GM18868 (cell line): ENCODE results near the gene CELF4.

Source experiments
- ATAC-seq: cut with Tn5 transposase; IDR thresholded peaks from one replicate; pipeline ENCODE4 v1.9.1; 2021; ENCODE audit warnings: mild to moderate bottlenecking, moderate library complexity; ENCODE audit not compliant: unreplicated experiment

Gene CELF4

DNA sequence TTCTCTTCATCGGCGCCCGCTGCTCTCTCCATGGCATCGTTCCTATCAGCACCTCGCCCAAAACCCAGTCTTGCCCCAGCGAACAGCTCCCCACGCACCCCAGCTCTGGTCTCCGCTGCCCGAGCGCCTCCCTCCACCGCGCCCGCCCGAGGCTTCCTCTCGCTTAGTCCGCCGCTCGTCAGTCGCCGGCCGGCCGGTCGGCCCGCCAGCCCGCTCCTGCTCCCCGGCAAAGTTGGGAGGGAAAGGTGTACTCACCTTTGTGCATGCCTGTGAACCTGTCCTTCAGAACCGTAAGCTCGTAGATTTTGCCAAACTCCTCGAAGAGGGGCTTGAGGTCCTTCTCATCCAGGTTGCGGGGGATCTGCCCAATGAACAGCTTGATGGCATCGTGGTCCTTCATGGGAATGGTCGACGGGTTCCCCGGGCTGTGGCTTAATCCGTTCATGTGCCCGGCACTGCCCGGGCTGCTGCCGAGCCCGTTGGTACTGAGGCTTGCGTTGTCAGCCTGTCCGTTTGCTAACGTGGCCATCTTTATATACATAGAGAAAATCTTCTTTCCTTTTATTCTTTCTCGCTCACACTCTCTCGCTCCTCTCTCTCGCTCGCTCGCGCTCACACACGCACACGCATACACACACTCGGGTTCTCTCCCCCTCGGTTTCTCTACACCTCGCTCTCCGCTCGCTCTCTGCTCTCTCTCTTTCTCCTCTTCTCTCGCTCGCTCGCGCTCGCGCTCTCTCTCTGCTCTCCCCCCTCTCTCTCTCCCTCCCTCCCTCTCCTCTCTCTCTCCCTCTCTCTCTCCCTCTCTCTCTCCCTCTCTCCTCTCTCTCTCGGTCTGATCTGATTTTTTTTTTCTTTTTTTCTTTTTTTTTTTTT is at the start of gene CELF4:
Gene CELF4 (minus strand): TSS at position 698 of the 876 bp plus-strand sequence.
- no peak for ATAC-seq

DNA sequence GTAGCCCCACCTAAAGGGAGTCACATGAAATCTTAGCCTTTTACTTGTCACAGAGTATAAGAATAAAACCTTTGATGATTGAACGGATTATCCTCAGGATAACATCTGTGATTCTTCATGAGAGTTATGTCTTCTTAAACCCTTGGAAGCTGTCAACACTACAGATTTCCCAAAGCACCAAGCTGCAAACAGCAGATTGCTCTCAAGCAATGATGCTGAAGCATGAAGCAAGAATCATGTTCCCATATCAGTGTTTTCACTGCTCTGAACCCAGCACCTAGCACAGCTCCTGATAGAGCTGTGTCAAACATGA is 47.6 kb upstream of the CELF4 start:
- ATAC-seq, result no peak

DNA sequence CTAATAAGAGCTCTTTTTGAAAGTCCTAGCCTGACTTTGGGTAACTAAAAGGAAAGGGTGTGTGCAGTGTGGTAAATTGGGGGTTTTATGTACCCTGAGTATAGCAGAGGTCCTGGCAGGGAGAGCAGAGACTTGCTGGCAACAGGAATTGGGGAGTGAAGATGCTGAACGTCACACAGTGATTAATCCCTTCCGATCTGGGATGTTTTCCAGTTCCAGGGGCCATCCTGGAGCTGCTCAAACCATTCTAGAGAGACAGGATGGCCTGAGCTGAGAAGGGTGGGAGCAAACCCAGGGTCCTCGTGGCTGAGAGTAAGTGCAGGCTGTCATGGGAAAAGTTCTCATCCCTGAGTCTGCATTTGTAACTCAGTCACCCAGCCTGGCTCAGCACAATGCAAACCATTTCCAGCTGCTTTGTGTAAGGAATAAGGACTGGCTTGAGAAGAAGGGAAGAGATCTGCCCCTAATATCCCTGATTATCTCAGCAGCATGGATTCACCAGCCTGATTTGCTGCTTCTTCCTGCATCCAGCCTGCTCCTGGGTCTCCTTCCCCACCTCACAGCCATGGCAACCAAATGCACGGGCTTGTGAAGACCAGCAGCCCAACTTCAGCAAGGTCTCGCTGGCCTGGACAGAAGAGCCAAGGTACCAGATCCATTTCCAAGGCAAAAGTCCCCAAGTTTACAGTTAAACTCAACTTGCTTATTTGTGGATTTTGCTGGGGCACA is 47.1 kb upstream of the CELF4 start:
- ATAC-seq, result no peak

DNA sequence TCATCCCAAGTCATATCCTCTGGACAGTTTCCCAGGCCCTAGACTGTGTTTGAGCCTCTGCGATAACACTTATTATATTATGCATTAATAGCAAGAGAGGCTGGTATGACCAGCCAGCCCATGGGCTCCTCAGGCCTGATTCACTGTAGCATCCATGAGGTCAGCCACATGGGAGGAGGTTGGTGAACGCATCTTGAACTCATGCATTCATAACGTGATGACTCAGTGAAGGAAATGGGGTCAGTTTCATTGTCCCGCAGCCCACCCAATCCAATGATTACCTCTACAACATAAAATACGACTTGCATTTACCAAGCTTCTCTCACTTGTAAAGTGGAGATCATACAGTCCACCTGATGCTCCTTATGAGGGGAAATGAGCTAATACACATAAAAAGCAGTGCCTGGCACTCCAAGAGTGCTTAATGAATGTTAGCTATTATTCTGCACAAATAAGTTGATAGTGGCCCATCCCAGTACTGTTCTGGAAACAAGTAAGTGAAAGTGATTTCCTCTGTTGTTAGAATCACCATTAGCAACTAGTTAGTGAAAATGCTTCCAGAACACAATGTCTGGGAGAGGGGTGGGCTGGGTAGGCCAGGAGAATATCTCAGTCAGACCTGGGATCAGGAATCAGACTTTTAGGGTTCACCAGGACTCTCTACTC is 46.1 kb upstream of the CELF4 start:
- no peak for ATAC-seq

DNA sequence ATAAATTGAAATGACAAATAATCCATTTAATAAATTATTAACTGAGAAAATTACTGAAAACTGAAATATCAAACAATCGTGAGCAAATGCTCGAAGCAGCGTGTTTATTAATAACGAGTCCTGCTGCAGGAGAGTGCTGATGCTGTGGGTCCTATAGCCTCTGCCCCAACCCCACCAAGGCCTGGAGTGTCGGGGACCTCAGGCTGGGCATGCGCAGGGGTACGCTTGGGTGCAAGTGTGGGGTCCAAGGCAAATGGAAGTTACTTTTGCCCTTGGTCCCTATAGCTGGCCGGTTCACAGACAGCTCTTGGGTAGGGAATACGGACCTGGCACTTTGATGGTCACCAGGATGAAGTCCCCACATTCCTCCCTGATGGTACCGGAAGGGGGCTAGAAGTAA is 43.3 kb upstream of the CELF4 start:
- no peak for ATAC-seq

DNA sequence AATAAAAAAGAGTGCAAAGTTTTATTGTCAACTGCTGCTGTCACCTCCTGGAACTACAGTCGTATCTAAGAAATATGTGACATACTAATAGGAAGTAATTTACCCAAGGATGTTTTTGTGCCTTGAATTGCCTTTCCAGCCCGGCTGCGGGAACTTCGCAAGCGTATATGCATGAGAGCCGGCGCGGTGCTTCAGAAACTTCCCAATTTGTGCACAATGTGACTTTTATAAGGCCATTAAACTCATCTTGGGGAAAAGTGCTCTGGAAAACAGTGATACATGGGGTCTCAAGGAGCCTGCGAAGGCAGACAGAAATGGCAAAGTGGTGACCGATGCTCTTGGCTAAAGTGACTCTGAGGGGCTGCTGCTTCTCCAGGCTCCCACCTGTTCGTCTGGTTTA is 41.7 kb upstream of the CELF4 start:
- ATAC-seq, result no peak

DNA sequence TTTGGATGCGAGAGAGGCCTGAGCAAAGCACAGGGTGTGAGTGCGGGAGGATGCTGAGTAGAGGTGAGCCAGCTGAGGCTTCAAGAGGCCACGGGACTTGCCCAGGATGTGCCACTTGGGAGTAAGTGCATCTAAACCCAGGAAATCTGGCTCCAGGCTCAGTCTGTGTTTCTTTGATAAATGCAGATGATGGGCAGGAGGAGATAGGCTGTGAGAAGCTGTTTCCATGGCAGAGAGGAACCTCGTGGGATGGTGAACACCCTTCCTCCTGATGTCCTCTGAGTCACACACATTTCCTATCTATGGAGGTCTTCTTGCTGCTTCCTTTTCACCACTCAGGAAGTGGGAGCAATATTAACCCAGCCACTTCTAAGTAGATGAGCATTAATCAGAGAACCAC is 38.4 kb upstream of the CELF4 start:
- no peak for ATAC-seq

DNA sequence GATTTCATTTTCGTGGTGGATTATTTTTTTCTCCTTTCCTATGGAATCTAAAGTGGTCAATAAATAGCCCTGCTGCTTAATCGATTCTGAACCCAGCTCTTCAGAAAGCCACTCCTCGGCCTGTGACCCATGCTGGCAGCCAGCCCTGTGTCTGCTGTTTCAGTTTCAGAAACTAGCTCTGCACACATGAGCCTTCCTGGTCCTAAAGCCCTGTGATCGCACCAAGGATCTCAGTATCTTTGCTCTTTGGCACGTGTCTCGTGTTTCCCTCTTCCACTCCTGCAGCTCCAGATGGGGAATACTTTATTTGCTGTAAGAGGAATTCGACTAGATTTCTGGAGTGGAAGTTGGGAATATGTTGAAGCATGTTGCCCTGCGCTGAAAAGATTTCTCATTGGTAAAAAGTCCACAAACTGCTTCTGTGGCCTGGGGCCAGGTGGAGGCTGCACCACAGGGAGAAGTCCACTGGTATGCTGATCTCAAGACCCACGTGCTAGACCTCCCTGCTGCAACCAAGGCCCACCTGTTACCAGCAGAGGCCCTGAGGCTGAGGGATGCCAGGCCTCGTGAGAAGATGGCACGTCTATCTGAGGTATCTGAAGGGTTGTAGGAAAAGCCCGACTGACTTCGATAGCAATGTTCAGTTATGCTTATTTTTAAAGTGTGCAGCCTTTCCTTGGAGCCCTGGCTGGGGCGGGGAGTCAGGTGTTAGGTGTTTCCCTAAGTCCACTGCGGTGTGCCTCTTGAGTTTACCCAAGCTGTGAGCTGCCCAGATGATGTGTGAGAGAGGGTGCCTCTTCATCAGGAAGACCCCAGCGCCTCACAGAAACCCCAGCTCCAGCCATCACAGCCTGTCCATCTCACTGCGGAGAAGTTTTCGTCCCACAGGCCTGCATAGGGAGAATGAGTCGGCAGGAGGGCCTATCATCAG is 33.6 kb upstream of the CELF4 start:
- no peak for ATAC-seq

DNA sequence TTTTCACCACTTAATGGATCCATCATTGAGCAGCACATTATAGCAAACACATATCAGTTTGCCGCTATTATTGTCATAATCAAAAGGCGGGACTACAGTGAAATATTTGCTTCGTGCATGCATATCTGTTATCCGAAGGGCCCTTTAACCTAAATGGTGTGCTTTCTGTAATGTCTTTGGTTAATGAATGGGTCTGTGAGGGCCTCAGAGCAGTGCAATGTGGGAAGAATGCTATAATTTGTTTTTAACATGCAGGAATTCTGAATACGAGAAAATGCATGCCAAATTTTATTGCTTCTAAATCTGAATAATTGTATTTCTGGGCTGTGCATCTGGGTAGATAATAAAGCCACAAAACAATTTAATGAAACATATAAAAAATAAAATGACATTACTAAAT is 32.8 kb upstream of the CELF4 start:
- no peak for ATAC-seq

DNA sequence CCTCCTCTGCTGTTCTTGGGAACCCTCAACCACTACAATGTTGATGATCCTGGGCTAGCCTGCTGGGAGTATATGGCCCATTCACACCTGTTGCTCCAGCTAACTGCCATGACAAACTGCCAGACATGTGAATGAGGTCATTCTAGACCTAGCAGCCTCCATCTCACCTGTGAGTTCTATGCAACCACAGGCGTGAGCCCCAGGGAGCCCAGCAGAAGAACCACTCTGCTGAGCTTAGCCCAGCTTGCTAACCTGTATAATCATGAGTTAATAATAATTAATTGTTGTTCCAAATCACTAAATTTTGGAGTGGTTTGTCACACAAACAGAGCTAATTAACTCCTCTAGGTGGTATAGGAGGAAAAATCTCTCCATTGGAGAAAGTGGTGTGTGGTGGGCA is 24.7 kb upstream of the CELF4 start:
- no peak for ATAC-seq

DNA sequence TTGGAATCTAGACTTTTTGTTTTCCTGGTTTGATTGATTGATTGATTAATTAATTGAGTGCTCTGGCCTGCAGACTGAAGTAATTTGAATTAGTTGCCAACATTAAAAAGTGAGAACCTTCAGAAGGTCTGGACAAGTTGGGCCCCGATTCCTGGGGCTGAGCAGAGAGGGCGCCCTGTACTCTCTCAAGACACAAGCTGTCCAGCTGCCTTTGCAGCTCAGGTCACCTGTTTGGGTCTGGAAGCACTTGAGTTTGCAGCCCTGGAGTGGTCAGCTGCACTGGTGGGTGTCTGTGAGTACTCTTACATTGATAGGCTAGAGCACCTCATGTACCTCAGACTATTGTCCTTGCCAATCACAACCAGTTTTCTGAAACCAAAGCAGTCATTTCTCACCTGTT is 22.7 kb upstream of the CELF4 start:
- no peak for ATAC-seq

DNA sequence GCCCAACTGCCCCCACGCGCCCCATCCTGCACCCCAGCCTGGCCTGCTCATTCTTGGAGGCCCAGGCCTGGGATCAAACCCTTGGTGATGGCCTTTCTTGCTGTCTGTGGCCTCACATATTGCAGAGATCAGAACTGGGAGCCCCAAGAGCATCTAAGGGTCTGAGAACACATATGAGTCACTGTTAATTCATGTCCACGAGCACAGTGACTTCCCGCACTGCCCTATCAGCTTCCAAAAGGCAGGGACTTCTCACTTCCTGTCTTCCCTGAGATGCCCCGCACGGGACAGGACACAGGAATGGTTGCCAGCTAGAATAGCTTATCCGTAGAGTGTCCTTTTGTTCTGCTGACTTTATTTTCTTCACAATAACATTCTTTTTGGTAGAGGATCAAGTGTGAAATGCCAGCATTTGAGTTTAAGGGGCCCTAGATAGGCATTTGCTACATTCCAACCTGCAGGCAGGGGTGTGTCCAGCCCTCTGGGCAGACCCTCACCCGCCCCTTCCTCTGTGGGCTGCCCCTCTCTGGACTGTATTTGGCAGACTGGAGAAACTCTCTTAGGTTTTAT is 21.1 kb upstream of the CELF4 start:
- ATAC-seq, result no peak

DNA sequence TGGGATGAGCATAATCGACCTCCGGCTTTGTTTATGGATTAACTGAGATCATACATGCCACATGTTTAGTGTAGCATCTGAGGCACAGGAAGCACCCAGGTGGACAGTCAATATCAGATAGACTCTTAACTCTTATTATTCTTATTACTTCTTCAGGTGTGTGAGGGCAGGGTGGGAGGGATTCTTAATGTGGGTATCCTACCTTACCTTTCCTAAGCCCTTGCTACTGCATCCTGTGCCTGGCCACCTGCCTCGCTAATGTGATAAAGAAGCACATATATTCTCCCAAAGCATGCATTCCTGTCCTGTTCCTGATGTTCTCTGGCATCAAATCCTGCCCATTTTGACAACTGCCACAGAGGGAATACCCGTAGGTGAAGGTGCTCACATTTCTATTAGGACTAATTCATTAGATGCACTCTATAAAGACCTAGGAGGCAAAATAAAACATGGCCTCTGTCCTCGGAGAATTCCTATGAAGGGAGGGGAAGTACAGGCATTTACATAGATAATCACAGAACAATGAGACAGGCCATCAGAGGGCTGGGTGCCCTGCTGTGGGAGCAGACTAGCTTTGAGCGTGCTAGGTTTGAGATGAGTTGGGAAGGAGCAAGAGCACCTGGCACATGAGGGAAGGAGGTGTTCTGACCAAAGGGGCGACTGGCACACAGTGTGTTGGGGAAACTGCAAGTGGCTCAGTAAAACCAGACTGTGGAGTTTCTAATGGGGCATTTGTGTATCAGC is 19.5 kb upstream of the CELF4 start:
- no peak for ATAC-seq

DNA sequence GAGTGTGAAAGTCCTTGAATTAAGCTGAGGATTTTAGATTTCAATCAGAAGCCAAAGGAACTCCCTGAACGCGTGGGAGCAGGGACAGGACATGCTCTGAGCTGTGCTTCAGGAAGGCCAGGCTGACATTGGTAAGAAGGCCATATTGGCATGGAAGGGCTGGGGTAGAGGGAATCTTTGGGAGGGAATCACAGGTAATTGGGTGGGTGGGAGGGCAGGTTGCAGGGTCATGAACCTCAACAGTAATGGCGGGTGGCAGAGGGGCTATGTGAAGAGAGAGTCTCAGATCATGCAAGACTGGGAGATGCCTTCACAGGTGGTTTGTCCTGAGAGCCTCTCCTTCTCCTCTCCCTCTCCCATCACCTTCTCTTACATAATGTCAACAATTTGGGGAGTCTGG is 18.6 kb upstream of the CELF4 start:
- ATAC-seq, result no peak

DNA sequence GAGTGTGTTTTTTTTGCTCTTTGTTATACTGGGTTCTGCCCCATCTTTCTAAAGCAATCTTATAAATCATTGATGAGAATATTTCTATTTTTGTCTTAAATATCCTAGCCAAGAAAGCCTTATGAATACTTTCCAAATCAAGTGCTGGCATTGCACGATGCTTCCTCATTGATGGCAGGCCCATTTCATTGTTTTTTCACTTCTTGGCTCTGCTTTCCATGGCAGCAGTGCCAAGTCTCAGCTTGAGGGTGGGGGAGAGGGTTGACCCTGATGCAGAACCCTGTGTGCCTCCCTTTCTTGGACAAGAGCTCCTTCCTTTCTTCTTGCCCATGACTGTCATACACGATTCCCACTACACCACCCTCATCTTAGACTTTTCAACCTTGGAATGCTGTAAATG is 16.7 kb upstream of the CELF4 start:
- no peak for ATAC-seq

DNA sequence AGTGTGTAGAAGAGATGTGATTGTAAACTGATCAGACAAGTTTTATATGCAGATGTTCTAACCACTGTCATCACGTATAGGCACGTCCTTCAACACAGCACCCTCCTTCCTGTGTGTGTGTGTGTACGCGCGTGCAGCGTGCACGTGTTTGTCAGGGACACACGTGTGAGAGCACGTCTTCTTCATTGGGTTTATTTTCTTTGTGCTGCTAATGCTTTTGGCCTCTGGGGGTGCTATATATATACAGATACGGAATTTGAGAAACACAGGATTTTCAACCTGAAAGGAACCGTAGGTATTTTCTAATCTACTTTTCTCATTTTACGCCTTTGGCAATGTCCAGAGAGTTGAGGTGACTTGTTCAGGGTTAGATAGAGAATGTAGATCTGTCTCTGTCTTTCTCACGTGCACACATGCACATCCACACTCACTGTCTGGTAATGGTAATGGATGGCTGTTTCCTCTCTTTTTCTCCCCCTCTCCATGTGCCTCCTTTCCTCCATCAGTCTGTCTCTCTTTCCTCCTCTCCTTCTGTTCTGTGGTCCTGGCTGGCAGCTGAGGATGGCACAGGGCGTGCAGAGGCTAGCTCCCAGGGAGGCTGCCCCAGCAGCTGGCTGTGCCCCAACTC is 13.4 kb upstream of the CELF4 start:
- ATAC-seq, result peak; percentile 83

DNA sequence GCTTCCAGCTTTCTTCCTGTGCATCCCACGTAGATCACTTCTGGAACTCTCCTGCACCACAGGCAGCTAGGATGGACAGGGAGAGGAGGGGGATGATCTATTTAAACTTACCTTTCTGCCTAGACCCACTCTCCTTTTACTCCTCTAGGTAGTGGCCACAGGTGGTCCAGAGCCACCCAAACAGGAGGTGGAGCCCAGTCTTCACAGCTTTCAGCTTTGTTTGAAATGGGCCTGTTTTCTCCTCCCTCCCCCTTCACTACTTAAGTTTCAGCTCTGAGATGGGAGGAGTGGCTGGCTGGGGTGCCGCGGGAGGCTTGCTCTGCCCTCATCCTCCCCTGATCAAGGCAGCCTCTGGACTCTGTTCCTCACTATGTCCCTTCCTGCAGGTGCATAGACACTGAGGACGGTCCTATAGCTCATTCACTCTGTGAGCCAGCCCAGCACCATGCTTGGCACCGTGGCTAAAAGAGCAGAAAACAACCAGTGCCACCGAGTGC is 12.6 kb upstream of the CELF4 start:
- ATAC-seq, result no peak

DNA sequence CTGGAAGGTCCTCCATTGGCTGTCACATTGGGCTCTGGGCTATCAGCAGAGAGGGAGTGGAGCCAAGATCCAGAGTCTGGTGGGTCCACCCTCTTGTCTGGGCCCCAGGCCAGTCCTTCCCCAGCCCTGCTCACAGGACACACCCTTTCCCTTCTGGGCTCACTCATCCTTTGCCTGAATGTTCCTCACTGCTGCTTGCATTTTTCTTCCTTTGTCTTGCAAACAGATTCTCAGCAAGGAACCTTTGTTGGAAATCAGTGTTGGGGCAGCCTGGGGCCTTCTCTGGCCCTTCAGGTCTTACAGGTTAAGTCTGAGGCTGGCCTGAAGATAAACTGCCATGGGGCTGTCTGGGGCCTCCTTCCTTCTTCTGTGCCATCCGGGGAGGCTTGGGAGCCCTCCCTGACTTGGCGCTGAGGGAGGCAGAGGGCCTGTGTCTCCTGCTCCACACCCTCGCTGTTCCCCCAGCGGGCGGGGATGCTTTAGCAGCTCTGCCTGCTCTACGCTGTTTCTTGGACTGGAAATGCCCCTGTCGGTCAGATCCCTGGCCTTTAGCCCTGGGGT is 11.5 kb upstream of the CELF4 start:
- no peak for ATAC-seq

DNA sequence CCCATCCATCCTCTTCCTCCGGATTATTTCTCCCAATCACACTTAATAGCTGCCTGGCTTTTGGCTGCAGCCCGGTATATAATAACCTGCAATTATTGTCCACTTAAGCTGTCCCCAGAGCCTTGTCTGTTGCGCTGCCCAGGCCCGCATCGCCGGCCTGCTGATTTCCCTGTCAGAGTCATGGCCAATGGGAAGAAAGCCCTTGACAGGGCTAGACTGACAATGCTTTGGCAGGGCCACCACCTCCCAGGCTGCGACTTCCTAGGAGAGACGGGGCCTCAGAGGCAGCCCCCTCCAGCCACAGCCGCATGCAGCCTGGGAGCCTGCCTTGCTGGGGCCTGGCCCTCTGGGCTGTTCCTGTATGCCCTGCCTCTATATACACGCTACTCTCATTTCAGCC is 10.0 kb upstream of the CELF4 start:
- no peak for ATAC-seq
